ENCODE data around the gene HTR2A.

Gene HTR2A

DNA sequence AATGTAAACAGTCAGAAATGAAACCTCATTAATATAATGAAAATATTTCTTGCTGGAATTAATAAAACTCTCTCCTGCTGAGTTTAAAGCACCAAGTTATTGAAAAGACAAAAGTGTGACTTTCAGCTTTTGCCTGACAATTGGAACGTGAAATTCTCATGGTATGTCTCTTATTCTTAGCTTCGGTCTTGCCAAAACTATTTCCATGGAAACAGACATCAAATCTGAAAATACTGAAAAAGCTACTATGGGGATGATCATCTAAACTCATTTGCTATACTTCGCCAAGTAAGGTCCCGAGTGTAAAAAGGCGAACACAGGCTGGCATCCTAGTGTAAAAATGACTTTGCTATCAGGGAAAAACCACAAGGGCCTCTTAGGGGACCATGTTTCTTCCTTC, 22.8 kb downstream of the HTR2A start:
- no peak for DNase-seq (ENCODE audit: extremely low read depth in 1 of 2, low read depth in 1 of 2)

- DNase-seq (ENCODE audit: extremely low read depth in 1 of 2, low read depth in 1 of 2): no peak
Observed at GRCh38 chr13:46871557-46871956, 25.3 kb downstream of the HTR2A start.

- no peak for DNase-seq (ENCODE audit: extremely low read depth in 1 of 2, low read depth in 1 of 2)
Observed at GRCh38 chr13:46868091-46868490, 28.8 kb downstream of the HTR2A start.

- no peak for DNase-seq (ENCODE audit: extremely low read depth in 1 of 2, low read depth in 1 of 2)
Observed at GRCh38 chr13:46866150-46866549, 30.7 kb downstream of the HTR2A start.

- no peak for DNase-seq (ENCODE audit: extremely low read depth in 1 of 2, low read depth in 1 of 2)
Observed at GRCh38 chr13:46864941-46865340, 31.9 kb downstream of the HTR2A start.

DNA sequence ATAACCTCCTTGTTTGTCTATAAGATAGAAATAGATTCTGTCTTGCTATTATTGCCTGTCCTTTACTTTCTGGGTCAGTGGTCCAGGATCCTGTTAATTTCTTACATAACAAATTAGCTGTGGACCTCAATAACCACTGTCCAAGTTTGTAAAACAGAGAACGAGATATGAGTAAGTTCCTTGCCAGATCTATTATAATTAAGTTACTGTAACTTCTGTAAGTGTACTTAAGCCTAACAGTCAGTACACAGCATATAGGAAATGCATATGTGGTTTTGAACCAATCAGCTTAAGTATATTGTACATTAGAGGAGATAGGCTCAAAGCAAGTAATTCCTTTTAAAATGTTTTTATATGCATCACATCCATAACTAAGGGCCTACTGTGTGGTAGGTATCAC, 34.9 kb downstream of the HTR2A start:
- no peak for DNase-seq (ENCODE audit: extremely low read depth in 1 of 2, low read depth in 1 of 2)

GRCh38 chr13:46860722-46861121, 36.1 kb downstream of the HTR2A start:
- no peak for DNase-seq (ENCODE audit: extremely low read depth in 1 of 2, low read depth in 1 of 2)

- no peak for DNase-seq (ENCODE audit: extremely low read depth in 1 of 2, low read depth in 1 of 2)
Observed at GRCh38 chr13:46858776-46859175, 38.1 kb downstream of the HTR2A start.

- DNase-seq (ENCODE audit: extremely low read depth in 1 of 2, low read depth in 1 of 2): no peak
Observed at GRCh38 chr13:46858163-46858562, 38.7 kb downstream of the HTR2A start.

GRCh38 chr13:46855664-46856063, 41.2 kb downstream of the HTR2A start:
- no peak for DNase-seq (ENCODE audit: extremely low read depth in 1 of 2, low read depth in 1 of 2)

DNA sequence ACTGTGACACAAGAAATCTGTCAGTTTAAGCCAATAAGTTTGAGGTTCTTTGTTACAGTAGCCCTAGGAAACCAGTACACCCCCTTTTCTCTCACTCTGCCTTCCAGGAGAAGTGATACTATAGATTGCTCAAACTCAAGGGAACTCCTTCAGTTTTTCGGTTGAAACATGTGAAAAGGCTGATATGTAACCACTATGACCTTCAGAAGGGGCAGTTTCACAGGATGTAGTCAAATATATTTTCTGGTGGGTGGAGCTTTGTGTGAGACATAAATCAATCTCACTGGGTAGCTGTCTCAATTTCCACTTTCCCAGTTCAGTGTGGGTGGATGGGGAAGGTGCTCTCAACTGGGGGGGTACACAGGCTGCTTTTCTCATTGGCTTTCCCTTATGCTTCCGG, 41.7 kb downstream of the HTR2A start:
- DNase-seq (ENCODE audit: extremely low read depth in 1 of 2, low read depth in 1 of 2): no peak

DNA sequence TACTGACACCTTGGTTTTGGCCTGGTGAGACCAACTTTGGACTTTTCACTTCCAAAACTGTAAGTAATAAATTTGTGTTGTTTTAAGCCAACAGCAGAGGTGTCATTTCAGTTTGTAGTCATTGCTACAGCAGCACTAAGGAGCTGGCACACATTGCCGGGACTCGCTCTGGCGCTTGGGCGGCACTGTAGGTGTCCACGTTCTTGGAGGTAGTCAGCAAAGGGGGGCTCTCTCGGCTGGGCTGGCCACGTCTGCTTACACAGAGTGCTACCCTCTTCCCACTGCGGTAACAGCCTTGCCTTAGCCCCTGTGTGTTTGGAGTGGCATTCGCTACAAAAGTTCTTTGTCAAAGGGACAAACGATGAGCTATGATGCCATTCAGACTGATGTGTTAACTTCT, 44.7 kb downstream of the HTR2A start:
- DNase-seq (ENCODE audit: extremely low read depth in 1 of 2, low read depth in 1 of 2): no peak

DNA sequence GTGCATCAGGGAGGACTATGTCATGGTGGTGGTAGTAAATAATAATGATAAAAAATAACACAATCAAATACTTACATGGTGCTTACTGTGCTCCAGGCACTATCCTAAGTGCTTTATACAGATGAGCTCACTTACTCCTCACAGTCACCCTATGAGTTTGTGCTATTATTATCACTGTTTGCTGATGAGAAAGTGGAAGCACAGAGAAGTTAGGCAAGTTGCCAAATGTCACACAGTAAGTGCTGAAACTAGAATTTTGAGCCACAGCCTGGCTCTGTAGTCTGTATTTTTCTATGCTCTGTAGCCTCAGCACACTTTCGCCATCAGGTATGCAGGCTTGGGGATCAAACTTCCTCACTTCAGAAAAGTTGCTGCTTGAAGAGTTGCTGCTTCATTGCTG, 46.6 kb downstream of the HTR2A start:
- no peak for DNase-seq (ENCODE audit: extremely low read depth in 1 of 2, low read depth in 1 of 2)

DNA sequence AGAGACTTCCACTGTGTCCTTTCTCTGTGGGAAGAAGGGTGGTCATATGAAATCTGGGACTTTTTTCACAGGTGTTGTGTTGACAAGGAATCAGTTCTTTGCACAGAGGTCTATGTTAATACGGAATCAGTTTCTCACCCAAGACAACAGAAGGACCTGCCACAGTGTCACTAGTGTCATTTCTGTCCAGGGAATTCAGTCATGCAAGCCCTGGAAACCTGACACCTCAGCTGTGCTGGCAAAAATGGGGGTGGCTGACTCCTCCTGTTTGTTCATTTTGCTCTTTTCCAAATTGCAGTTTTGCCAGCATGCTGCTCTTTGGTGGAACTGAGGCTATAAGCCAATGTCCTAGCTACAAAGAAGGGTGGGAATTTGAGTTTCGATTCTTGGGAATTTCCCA, 50.1 kb downstream of the HTR2A start:
- no peak for DNase-seq (ENCODE audit: extremely low read depth in 1 of 2, low read depth in 1 of 2)

DNA sequence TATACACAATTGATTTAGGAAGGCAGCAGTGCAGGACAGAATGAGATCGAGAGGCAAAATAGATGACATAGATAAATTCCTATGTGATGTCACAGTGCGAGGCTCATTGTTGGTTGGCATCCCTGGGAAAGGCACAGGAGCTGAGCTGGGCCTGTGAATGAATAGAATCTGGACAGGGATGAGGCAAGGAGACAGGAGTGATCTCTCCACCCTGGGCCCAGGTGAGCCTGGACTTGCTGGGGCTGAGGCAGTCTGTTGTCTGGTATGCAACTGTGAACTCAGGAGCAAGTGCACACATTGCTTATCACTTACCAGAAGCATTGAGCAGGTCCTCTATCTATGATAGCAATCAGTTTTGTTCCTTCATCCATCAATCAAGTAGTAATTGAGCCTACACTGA, 51.7 kb downstream of the HTR2A start:
- no peak for DNase-seq (ENCODE audit: extremely low read depth in 1 of 2, low read depth in 1 of 2)

DNA sequence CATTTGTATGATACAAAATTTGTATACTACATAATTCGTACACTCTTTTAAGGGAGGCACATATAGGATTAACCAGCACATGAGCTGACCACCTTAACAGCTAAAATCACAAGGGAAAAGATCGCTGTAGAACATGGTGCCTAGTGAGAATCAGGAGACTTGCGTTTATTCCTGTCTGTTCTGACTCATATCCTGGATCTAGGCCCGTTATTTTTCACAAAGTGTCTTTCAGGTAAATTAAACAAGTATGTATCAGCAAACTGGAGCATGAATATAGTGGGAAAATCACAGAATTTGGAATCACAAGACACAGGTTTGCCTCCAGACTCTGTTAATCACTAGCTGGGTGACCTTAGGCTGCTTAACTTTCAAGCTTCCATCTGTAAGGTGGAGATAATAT, 52.4 kb downstream of the HTR2A start:
- no peak for DNase-seq (ENCODE audit: extremely low read depth in 1 of 2, low read depth in 1 of 2)

GRCh38 chr13:46839399-46839798, 57.5 kb downstream of the HTR2A start:
- DNase-seq (ENCODE audit: extremely low read depth in 1 of 2, low read depth in 1 of 2): no peak

- no peak for DNase-seq (ENCODE audit: extremely low read depth in 1 of 2, low read depth in 1 of 2)
Observed at GRCh38 chr13:46834657-46835056, 62.2 kb downstream of the HTR2A start.

GRCh38 chr13:46831588-46832194, 65.2 kb downstream of the HTR2A start:
- no peak for DNase-seq (ENCODE audit: extremely low read depth in 1 of 2, low read depth in 1 of 2)

DNA sequence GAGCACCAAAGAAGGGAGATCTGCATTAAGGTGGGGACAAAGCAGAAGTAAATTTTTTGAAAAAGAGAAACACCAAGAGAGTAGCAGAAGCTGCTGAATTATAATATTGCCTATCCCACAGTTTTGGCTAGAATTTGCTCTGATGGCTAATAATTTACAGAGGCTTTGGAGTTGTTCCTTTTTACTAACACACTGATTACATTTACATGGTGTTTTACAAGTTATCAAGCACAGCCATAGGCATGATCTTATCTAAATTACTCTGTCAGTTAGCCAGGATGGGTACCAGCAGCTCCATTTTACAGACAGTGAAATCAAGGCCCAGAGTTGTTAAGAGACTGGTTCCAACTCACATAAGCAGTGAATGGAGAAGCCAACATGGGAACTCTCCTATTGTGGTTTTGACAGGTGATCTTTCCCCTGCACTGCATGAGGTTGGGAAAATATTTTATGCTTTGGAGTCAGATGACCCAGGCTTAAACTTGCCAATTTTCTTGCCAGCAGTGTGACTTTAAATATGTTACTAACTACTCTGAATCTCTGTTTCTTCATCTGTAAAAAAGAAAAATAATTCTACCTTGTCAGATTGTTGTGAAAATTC, 66.3 kb downstream of the HTR2A start:
- DNase-seq (ENCODE audit: extremely low read depth in 1 of 2, low read depth in 1 of 2): no peak

GRCh38 chr13:46822551-46822950, 74.3 kb downstream of the HTR2A start:
- no peak for DNase-seq (ENCODE audit: extremely low read depth in 1 of 2, low read depth in 1 of 2)

GRCh38 chr13:46817838-46818476, 78.9 kb downstream of the HTR2A start:
- DNase-seq (ENCODE audit: extremely low read depth in 1 of 2, low read depth in 1 of 2): no peak

- no peak for DNase-seq (ENCODE audit: extremely low read depth in 1 of 2, low read depth in 1 of 2)
Observed at GRCh38 chr13:46817095-46817494, 79.8 kb downstream of the HTR2A start.
